Measurements from ENCODE around the gene PIK3IP1. TPM values are rescaled to one million over a fixed set of nuclear protein-coding genes. Genes with fewer than 3 reads are reported as not detected.
"Not testable (repeated sequence)": the region's sequence is repeated elsewhere in the genome, so short reads cannot be mapped to it uniquely, and the experiment has no call there.

Gene PIK3IP1
- polyA plus RNA-seq, 4 donors = 3.1 to 16.4 (median 10.3) TPM

DNA sequence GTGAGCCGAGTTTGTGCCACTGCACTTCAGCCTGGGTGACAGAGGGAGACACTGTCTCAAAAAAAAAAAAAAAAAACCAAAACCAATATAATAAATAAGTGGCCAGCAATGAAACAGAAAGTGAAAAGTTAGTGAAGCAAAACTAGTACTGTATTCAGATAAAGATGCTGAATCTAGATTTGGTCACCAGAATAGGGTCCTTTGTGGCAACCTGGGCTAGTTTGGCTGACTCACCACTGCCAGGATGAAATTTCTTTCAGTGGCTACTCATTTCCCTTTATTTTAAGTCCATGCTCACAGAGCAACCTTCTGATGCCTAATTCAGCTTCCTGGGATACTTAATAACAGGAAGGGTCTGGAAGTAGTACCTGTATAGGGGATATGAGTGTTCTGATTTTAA is 54.2 kb downstream of the PIK3IP1 start:
- FAIRE-seq (no peak), DNase-seq (no peak)
- H3K27me3 ChIP-seq (ENCODE audit: control insufficient read depth in 3 of 3, insufficient read depth in 3 of 3, low read length in 3 of 3) = no peaks in the 10 kb centered on the region
- no peaks in the 10 kb centered on the region for H3K9me3 ChIP-seq (ENCODE audit: control insufficient read depth in 2 of 2, insufficient read depth in 1 of 2, low read depth in 1 of 2, low read length in 1 of 2)
- peaks cover 4 to 52% (median 16%) of the 10 kb centered on the region in 3 donors for H3K4me1 ChIP-seq (ENCODE audit: control insufficient read depth in 3 of 3, insufficient read depth in 2 of 3, low read depth in 1 of 3, low read length in 2 of 3)
- H3K36me3 ChIP-seq (ENCODE audit: control insufficient read depth in 3 of 3, insufficient read depth in 2 of 3, low read depth in 1 of 3, low read length in 3 of 3) = peaks cover 2 to 16% (median 3%) of the 10 kb centered on the region in 3 donors
- no peak overlapping the region for H3K4me3 ChIP-seq (ENCODE audit: low read depth in 1 of 3, low read length in 3 of 3)
- no peak overlapping the region for H3K27ac ChIP-seq (ENCODE audit: low read depth in 1 of 3, low read length in 2 of 3)
- WGBS, 3 donors = 10 to 64% (median 32%) methylated on average over 1 of the region's 1 CpG

DNA sequence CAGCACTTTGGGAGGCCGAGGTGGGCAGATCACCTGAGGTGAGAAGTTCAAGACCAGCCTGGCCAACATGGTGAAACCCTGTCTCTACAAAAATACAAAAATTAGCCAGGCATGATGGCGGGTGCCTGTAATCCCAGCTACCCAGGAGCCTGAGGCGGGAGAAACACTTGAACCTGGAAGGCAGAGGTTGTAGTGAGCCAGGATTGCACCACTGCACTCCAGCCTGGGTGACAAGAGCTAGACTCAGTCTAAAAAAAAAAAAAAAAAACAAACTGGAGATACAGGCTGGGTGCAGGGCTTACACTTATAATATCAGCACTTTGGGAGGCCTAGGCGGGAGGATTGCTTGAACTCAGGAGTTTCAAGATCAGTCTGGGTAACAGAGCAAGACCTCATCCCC is 56.2 kb downstream of the PIK3IP1 start:
- 98 to 99% (median 99%) methylated on average over 4 of the region's 4 CpGs for WGBS, 3 donors
- Histone ChIP-seq H3K36me3 (ENCODE audit: control insufficient read depth in 3 of 3, insufficient read depth in 2 of 3, low read depth in 1 of 3, low read length in 3 of 3) (peaks cover 2 to 20% (median 3%) of the 10 kb centered on the region in 3 donors), H3K4me1 (ENCODE audit: control insufficient read depth in 3 of 3, insufficient read depth in 2 of 3, low read depth in 1 of 3, low read length in 2 of 3) (peaks cover 4 to 42% (median 14%) of the 10 kb centered on the region in 3 donors)
- not testable (repeated sequence) for H3K4me3 ChIP-seq (ENCODE audit: low read depth in 1 of 3, low read length in 3 of 3); DNase-seq; H3K27me3 ChIP-seq (ENCODE audit: control insufficient read depth in 3 of 3, insufficient read depth in 3 of 3, low read length in 3 of 3); H3K27ac ChIP-seq (ENCODE audit: low read depth in 1 of 3, low read length in 2 of 3); FAIRE-seq; H3K9me3 ChIP-seq (ENCODE audit: control insufficient read depth in 2 of 2, insufficient read depth in 1 of 2, low read depth in 1 of 2, low read length in 1 of 2)

DNA sequence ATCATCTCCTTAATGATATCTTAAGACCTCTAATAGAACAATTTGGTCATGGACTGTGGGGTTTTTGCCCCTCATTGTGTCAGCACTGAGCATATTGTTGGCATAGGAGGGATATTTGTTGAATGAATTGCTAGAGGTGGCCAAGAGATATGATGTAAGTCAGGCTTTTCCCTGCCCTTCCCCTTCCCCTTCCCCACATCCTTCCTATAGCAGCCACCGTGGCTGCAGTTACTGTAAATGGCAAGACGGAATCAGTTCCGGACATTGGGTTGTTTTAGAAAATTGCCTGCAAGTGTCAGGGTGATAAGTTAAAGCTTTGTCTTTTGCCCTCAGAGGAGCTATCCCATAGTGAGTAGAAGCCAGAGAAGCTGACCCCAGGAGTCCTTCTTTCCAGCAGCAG is 57.2 kb downstream of the PIK3IP1 start:
- Histone ChIP-seq H3K27me3 (ENCODE audit: control insufficient read depth in 3 of 3, insufficient read depth in 3 of 3, low read length in 3 of 3) (no peaks in the 10 kb centered on the region), H3K4me3 (ENCODE audit: low read depth in 1 of 3, low read length in 3 of 3) (no peak overlapping the region), H3K27ac (ENCODE audit: low read depth in 1 of 3, low read length in 2 of 3) (peak overlapping the region in 1 of 3 donors; percentile 8), H3K4me1 (ENCODE audit: control insufficient read depth in 3 of 3, insufficient read depth in 2 of 3, low read depth in 1 of 3, low read length in 2 of 3) (peaks cover 7 to 42% (median 14%) of the 10 kb centered on the region in 3 donors), H3K36me3 (ENCODE audit: control insufficient read depth in 3 of 3, insufficient read depth in 2 of 3, low read depth in 1 of 3, low read length in 3 of 3) (peaks cover 2 to 16% (median 3%) of the 10 kb centered on the region in 3 donors), H3K9me3 (ENCODE audit: control insufficient read depth in 2 of 2, insufficient read depth in 1 of 2, low read depth in 1 of 2, low read length in 1 of 2) (no peaks in the 10 kb centered on the region)
- no peak for FAIRE-seq
- whole genome bisulfite sequencing, 3 donors = 65 to 85% (median 79%) methylated on average over 3 of the region's 3 CpGs
- no peak for DNase-seq

DNA sequence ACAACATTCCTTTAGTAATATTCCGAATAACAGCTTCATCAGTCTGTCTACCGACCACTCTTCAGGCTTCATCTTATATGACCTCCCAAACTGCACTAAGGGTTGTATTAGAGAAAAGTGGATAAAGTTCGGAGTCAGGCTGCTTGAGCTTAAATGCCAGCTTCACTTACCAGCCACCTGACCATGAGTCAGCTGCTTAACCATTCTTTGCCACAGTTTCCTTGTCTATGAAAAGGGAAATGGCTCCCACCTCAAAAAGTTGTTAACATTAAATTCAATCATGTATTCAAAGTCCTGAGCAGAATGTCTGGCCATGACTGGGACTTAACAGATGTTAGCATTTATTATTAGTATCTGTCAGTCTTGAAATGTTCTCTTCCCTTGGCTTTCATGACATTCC is 59.3 kb downstream of the PIK3IP1 start:
- Histone ChIP-seq H3K9me3 (ENCODE audit: control insufficient read depth in 2 of 2, insufficient read depth in 1 of 2, low read depth in 1 of 2, low read length in 1 of 2) (peaks cover 0 to 3% of the 10 kb centered on the region in 2 donors), H3K4me1 (ENCODE audit: control insufficient read depth in 3 of 3, insufficient read depth in 2 of 3, low read depth in 1 of 3, low read length in 2 of 3) (peaks cover 6 to 47% (median 15%) of the 10 kb centered on the region in 3 donors), H3K27me3 (ENCODE audit: control insufficient read depth in 3 of 3, insufficient read depth in 3 of 3, low read length in 3 of 3) (no peaks in the 10 kb centered on the region), H3K4me3 (ENCODE audit: low read depth in 1 of 3, low read length in 3 of 3) (no peak overlapping the region), H3K27ac (ENCODE audit: low read depth in 1 of 3, low read length in 2 of 3) (peak overlapping the region in 1 of 3 donors; percentile 5), H3K36me3 (ENCODE audit: control insufficient read depth in 3 of 3, insufficient read depth in 2 of 3, low read depth in 1 of 3, low read length in 3 of 3) (peaks cover 0 to 28% (median 3%) of the 10 kb centered on the region in 3 donors)
- DNase-seq = no peak
- no peak for FAIRE-seq
- 67 to 78% (median 70%) methylated on average over 3 of the region's 3 CpGs for WGBS, 3 donors

Other genes with a start within 250 kb of the PIK3IP1 start
- 10 to 100 TPM in 3 of 4 donors, 1 to 10 TPM in 1; 7.8 to 74.8 (median 44.2) TPM for gene SMTN, start 211.2 kb downstream of the PIK3IP1 start, polyA plus RNA-seq
- gene SELENOM, start 184.9 kb downstream of the PIK3IP1 start, polyA plus RNA-seq = 100 to 1,000 TPM in 1 of 4 donors, 10 to 100 TPM in 3; 14.8 to 163 (median 69.2) TPM
- gene INPP5J, start 169.5 kb downstream of the PIK3IP1 start, polyA plus RNA-seq = 10 to 100 TPM; 12.2 to 93.7 (median 48.0) TPM
- 1 to 10 TPM in 1 of 4 donors, under 1 TPM in 1, not detected in 2; 0.01 to 4.2 TPM for gene PLA2G3, start 152.0 kb downstream of the PIK3IP1 start, polyA plus RNA-seq
- gene RNF185, start 132.3 kb downstream of the PIK3IP1 start, polyA plus RNA-seq = 10 to 100 TPM; 18.3 to 54.7 (median 32.8) TPM
- 10 to 100 TPM; 15.7 to 52.7 (median 29.1) TPM for gene LIMK2, start 80.2 kb downstream of the PIK3IP1 start, polyA plus RNA-seq
- 10 to 100 TPM in 2 of 4 donors, 1 to 10 TPM in 2; 4.2 to 42.0 (median 12.8) TPM for gene PATZ1, start 53.9 kb upstream of the PIK3IP1 start, polyA plus RNA-seq
- 10 to 100 TPM; 39.2 to 58.6 (median 43.1) TPM for gene DRG1, start 107.1 kb upstream of the PIK3IP1 start, polyA plus RNA-seq
- 10 to 100 TPM in 1 of 4 donors, 1 to 10 TPM in 3; 8.1 to 24.9 (median 9.1) TPM for gene EIF4ENIF1, start 197.4 kb upstream of the PIK3IP1 start, polyA plus RNA-seq
- gene SFI1, start 204.0 kb upstream of the PIK3IP1 start, polyA plus RNA-seq = 100 to 1,000 TPM in 2 of 4 donors, 10 to 100 TPM in 2; 21.5 to 174 (median 97.6) TPM